ENCODE data around the gene KL. TPM values are rescaled to one million over a fixed set of nuclear protein-coding genes. Genes with fewer than 3 reads are reported as not detected.

KL gene
- total and polyA plus RNA-seq, 5 donors from 2014 or later = not detected

DNA sequence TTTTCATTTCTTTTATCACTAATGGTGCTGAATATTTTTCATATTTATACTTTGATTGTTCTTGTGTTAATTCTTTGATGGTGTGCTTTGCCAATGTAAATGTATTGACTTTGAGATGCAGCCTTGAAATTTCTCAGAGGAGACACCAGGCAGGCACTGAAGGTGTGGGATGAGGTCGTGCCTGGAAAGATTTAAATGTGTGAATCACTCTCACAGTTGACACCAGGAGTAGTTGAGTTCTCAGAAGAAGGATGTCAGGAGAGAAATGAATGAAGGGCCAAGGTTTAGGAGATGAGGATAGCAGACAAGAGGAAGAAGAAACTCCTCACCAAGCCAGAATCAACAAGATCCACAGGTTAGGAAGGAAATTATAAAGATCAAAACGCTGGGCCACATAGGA lies 10.1 kb upstream of the KL start:
- H3K4me3 ChIP-seq (ENCODE audit: low read depth, low read length) = no peak overlapping the region
- peaks cover 3% of the 10 kb centered on the region for H3K27me3 ChIP-seq (ENCODE audit: control insufficient read depth, insufficient read depth, low read length)
- no peaks in the 10 kb centered on the region for H3K36me3 Mint-ChIP-seq
- ATAC-seq (ENCODE audit: low read depth in 2 of 2) = no peak
- H3K27me3 Mint-ChIP-seq = peaks cover 27% of the 10 kb centered on the region
- no peak overlapping the region for H3K27ac Mint-ChIP-seq
- no peak for DNase-seq
- H3K4me1 Mint-ChIP-seq = no peaks in the 10 kb centered on the region
- no peak overlapping the region for H3K4me3 Mint-ChIP-seq
- peaks cover 8 to 18% of the 10 kb centered on the region in 2 experiments for H3K9me3 ChIP-seq (ENCODE audit: control insufficient read depth in 2 of 2, low read length in 2 of 2)
- no peak overlapping the region for H3K27ac ChIP-seq (ENCODE audit: insufficient read depth, low read length, poor library complexity, severe bottlenecking)
- no peaks in the 10 kb centered on the region for H3K36me3 ChIP-seq (ENCODE audit: control insufficient read depth, insufficient read depth, low read length)
- H3K9me3 Mint-ChIP-seq = peaks cover 5 to 20% (median 11%) of the 10 kb centered on the region in 7 donors
- H3K4me1 ChIP-seq (ENCODE audit: control insufficient read depth, insufficient read depth, low read length, poor library complexity, severe bottlenecking) = no peaks in the 10 kb centered on the region

DNA sequence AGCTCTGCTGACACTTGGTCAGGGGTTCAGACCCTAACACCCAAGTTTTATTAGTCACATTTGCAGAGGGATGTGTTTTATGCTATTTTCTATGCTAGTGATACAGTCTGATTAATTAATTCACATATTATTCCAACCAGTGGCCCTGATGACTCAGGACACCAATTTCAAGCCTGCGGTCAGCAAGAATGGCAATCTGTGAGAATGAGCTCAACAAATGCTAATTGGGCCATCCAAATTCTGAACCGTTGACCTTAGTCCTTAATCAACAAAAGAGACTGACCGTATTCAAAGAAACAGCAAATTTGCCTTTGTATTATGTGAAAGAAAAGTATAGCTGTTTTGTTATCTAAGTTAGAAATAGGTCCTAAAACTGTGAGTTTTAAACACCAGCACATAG lies 9.6 kb upstream of the KL start:
- Histone ChIP-seq H3K27me3 (ENCODE audit: control insufficient read depth, insufficient read depth, low read length) (peaks cover 3% of the 10 kb centered on the region), H3K4me3 (ENCODE audit: low read depth, low read length) (no peak overlapping the region), H3K4me1 (ENCODE audit: control insufficient read depth, insufficient read depth, low read length, poor library complexity, severe bottlenecking) (no peaks in the 10 kb centered on the region), H3K27ac (ENCODE audit: insufficient read depth, low read length, poor library complexity, severe bottlenecking) (no peak overlapping the region), H3K36me3 (ENCODE audit: control insufficient read depth, insufficient read depth, low read length) (no peaks in the 10 kb centered on the region), H3K9me3 (ENCODE audit: control insufficient read depth in 2 of 2, low read length in 2 of 2) (peaks cover 8 to 18% of the 10 kb centered on the region in 2 experiments)
- ATAC-seq (ENCODE audit: low read depth in 2 of 2) (no peak), DNase-seq (no peak)
- Mint-ChIP-seq H3K27ac (no peak overlapping the region), H3K4me3 (no peak overlapping the region), H3K4me1 (no peaks in the 10 kb centered on the region), H3K36me3 (no peaks in the 10 kb centered on the region), H3K27me3 (peaks cover 27% of the 10 kb centered on the region), H3K9me3 (peaks cover 5 to 20% (median 11%) of the 10 kb centered on the region in 7 donors)

DNA sequence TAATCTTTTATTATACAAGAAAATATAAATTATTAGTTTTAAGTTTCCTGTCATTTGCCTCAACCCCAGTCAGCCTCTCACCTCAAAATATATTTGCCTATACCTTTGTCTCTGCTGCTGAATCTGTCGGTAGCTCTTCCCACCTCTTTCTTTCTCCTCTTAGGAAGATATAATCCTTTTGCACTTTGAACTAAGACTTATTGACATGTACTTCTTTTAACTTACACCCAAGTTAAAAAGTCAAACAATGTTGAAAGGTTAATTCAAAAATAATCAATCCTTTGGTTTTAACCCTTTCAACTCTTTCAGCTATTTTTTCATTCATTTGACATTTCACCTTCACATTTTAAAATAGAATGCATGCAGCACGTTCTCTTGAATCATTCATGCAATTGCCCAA lies 9.0 kb upstream of the KL start:
- H3K4me3 Mint-ChIP-seq = no peak overlapping the region
- H3K27me3 Mint-ChIP-seq = peaks cover 32% of the 10 kb centered on the region
- H3K4me3 ChIP-seq (ENCODE audit: low read depth, low read length) = no peak overlapping the region

DNA sequence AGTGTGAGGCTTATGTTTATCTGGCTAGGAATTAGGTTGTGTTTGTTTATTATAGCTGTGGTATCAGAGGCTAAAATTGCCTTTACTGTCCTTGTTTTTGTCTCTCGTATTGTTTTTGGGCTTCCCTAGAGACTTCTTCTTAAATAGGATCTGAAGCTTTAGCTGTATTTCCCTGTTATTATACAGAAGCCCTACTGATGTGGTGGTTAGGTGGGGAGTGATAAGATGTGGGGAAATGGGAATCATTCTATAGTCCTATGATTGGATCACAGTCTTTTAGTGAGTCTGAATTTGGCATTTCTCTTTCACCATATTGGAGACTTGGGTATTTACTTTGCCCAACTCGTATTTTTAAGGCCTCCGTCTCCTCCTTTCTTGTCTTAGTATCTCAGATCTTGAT lies 8.3 kb upstream of the KL start:
- no peaks in the 10 kb centered on the region for H3K36me3 Mint-ChIP-seq
- H3K4me1 ChIP-seq (ENCODE audit: control insufficient read depth, insufficient read depth, low read length, poor library complexity, severe bottlenecking) = no peaks in the 10 kb centered on the region
- DNase-seq = no peak
- peaks cover 2 to 23% (median 10%) of the 10 kb centered on the region in 7 donors for H3K9me3 Mint-ChIP-seq
- peaks cover 36% of the 10 kb centered on the region for H3K27me3 Mint-ChIP-seq
- H3K9me3 ChIP-seq (ENCODE audit: control insufficient read depth in 2 of 2, low read length in 2 of 2) = peaks cover 8 to 18% of the 10 kb centered on the region in 2 experiments
- ATAC-seq (ENCODE audit: low read depth in 2 of 2) = no peak
- no peak overlapping the region for H3K4me3 ChIP-seq (ENCODE audit: low read depth, low read length)
- H3K4me1 Mint-ChIP-seq = no peaks in the 10 kb centered on the region
- peaks cover 4% of the 10 kb centered on the region for H3K27me3 ChIP-seq (ENCODE audit: control insufficient read depth, insufficient read depth, low read length)
- H3K27ac ChIP-seq (ENCODE audit: insufficient read depth, low read length, poor library complexity, severe bottlenecking) = no peak overlapping the region
- no peaks in the 10 kb centered on the region for H3K36me3 ChIP-seq (ENCODE audit: control insufficient read depth, insufficient read depth, low read length)
- H3K4me3 Mint-ChIP-seq = no peak overlapping the region
- no peak overlapping the region for H3K27ac Mint-ChIP-seq

More for the DNA sequence above, 9.0 kb upstream of the KL start:
- DNase-seq (no peak), ATAC-seq (ENCODE audit: low read depth in 2 of 2) (no peak)
- Histone ChIP-seq H3K9me3 (ENCODE audit: control insufficient read depth in 2 of 2, low read length in 2 of 2) (peaks cover 8 to 18% of the 10 kb centered on the region in 2 experiments), H3K27me3 (ENCODE audit: control insufficient read depth, insufficient read depth, low read length) (peaks cover 3% of the 10 kb centered on the region), H3K27ac (ENCODE audit: insufficient read depth, low read length, poor library complexity, severe bottlenecking) (no peak overlapping the region), H3K4me1 (ENCODE audit: control insufficient read depth, insufficient read depth, low read length, poor library complexity, severe bottlenecking) (no peaks in the 10 kb centered on the region), H3K36me3 (ENCODE audit: control insufficient read depth, insufficient read depth, low read length) (no peaks in the 10 kb centered on the region)
- Mint-ChIP-seq H3K4me1 (no peaks in the 10 kb centered on the region), H3K36me3 (no peaks in the 10 kb centered on the region), H3K9me3 (peaks cover 5 to 23% (median 10%) of the 10 kb centered on the region in 7 donors), H3K27ac (no peak overlapping the region)

DNA sequence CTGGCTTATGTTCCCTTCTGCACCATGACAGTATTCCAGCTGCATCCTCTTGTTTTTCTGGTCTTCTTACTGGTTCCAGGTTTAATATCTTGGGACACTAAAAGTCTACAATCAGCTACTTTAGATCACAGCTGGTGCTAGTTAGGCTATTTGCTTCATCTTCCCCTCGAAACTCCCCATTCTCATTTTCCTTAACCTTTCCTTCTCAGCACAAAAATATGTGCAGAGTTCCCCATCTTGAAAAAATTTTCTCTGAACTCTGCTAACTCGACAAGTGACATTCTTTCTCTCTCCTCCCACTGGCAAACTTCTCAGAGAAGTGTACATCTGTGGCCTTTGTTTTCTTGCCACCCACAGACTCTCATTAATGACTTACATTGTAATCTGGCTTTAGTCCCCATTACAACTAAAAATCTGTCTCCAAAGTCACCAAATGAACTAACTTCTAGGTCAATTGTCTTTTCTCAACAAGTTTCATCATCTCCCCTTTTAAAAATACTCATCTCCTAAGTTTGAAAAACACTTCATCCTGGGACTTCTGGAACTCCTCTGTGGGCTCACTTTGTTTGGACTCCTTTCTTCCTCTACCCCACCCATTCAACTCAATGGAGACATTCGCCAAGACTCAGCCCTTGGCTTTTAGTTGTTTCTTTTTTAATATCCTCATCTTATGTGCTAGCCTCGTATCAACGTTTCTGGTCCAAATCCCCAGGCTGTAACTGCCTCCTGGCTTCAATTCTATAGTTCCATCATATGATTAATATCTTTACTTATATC lies 7.1 kb upstream of the KL start:
- Histone ChIP-seq H3K36me3 (ENCODE audit: control insufficient read depth, insufficient read depth, low read length) (no peaks in the 10 kb centered on the region), H3K27ac (ENCODE audit: insufficient read depth, low read length, poor library complexity, severe bottlenecking) (no peak overlapping the region), H3K4me1 (ENCODE audit: control insufficient read depth, insufficient read depth, low read length, poor library complexity, severe bottlenecking) (no peaks in the 10 kb centered on the region), H3K27me3 (ENCODE audit: control insufficient read depth, insufficient read depth, low read length) (peaks cover 14% of the 10 kb centered on the region), H3K9me3 (ENCODE audit: control insufficient read depth in 2 of 2, low read length in 2 of 2) (peaks cover 8 to 18% of the 10 kb centered on the region in 2 experiments), H3K4me3 (ENCODE audit: low read depth, low read length) (no peak overlapping the region)
- ATAC-seq (ENCODE audit: low read depth in 2 of 2) (no peak), DNase-seq (no peak)
- H3K4me3 Mint-ChIP-seq = no peak overlapping the region
- H3K27me3 Mint-ChIP-seq = peaks cover 46% of the 10 kb centered on the region
- peaks cover 4 to 23% (median 13%) of the 10 kb centered on the region in 7 donors for H3K9me3 Mint-ChIP-seq
- H3K4me1 Mint-ChIP-seq = no peaks in the 10 kb centered on the region
- H3K27ac Mint-ChIP-seq = peak overlapping the region in 1 of 3 donors; percentile 7
- H3K36me3 Mint-ChIP-seq = no peaks in the 10 kb centered on the region

DNA sequence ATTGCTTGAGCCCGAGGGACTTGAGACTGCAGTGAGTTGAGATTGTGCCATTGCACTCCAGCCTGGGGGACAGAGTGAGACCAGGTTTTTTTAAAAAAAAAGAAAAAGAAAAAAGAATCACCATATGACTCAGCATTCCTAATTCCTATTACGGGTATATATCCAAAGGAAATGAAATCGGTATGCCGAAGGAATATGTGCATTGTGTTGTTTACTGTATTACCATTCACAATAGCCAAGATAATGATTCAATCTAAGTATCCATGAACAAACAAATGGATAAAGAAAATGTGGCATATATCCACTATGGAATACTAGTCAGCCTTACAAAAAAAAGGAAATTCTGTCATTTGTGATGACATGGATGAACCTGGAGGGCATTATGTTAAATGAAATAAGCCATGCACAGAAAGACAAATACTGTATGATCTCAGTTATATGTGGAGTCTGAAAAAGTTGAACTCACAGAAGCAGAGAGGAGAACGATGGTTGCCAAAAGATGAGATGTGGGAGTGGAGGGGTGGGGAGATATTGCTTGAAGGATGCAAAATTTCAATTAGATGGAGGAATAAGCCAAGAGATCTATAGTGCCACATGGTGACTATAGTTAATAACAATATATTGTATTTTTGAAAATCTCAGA lies 4.3 kb upstream of the KL start:
- Mint-ChIP-seq H3K27me3 (peaks cover 59% of the 10 kb centered on the region), H3K4me3 (no peak overlapping the region), H3K4me1 (peaks cover 0 to 6% (median 2%) of the 10 kb centered on the region in 4 donors), H3K9me3 (peaks cover 4 to 23% (median 9%) of the 10 kb centered on the region in 7 donors), H3K36me3 (no peaks in the 10 kb centered on the region), H3K27ac (no peak overlapping the region)
- H3K4me1 ChIP-seq (ENCODE audit: control insufficient read depth, insufficient read depth, low read length, poor library complexity, severe bottlenecking) = peaks cover 8% of the 10 kb centered on the region
- H3K27ac ChIP-seq (ENCODE audit: insufficient read depth, low read length, poor library complexity, severe bottlenecking) = no peak overlapping the region
- no peak overlapping the region for H3K4me3 ChIP-seq (ENCODE audit: low read depth, low read length)
- DNase-seq = no peak
- no peaks in the 10 kb centered on the region for H3K36me3 ChIP-seq (ENCODE audit: control insufficient read depth, insufficient read depth, low read length)
- no peak for ATAC-seq (ENCODE audit: low read depth in 2 of 2)
- H3K9me3 ChIP-seq (ENCODE audit: control insufficient read depth in 2 of 2, low read length in 2 of 2) = peaks cover 8 to 17% of the 10 kb centered on the region in 2 experiments
- peaks cover 27% of the 10 kb centered on the region for H3K27me3 ChIP-seq (ENCODE audit: control insufficient read depth, insufficient read depth, low read length)

DNA sequence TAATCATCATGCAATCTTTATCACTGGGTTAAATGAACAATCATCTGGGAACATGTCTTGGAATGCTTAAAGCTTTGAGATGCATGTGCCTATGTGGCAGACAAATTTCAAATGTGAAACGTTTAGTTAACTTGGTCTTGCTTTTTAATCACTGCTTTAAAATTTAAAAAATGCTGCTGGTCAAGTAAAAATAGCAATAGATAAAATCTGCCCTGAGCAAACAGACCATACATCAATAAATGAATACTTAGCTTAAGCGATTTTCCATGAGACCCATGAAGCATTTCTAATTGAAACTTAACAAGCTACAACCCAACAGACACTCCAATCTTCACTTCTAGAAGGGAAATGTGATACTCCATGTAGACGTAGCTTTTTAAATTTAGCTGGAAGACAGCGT lies 1.9 kb upstream of the KL start:
- peaks cover 74% of the 10 kb centered on the region for H3K27me3 Mint-ChIP-seq
- peaks cover 32% of the 10 kb centered on the region for H3K27me3 ChIP-seq (ENCODE audit: control insufficient read depth, insufficient read depth, low read length)
- H3K4me3 Mint-ChIP-seq = no peak overlapping the region
- no peak overlapping the region for H3K27ac ChIP-seq (ENCODE audit: insufficient read depth, low read length, poor library complexity, severe bottlenecking)
- H3K9me3 ChIP-seq (ENCODE audit: control insufficient read depth in 2 of 2, low read length in 2 of 2) = no peaks in the 10 kb centered on the region
- peaks cover 11% of the 10 kb centered on the region for H3K4me1 ChIP-seq (ENCODE audit: control insufficient read depth, insufficient read depth, low read length, poor library complexity, severe bottlenecking)
- H3K9me3 Mint-ChIP-seq = peaks cover 0 to 8% (median 5%) of the 10 kb centered on the region in 7 donors
- no peak overlapping the region for H3K4me3 ChIP-seq (ENCODE audit: low read depth, low read length)
- peaks cover 4% of the 10 kb centered on the region for H3K36me3 Mint-ChIP-seq
- ATAC-seq (ENCODE audit: low read depth in 2 of 2) (no peak), DNase-seq (no peak)
- H3K27ac Mint-ChIP-seq = no peak overlapping the region
- no peaks in the 10 kb centered on the region for H3K36me3 ChIP-seq (ENCODE audit: control insufficient read depth, insufficient read depth, low read length)
- peaks cover 0 to 12% (median 6%) of the 10 kb centered on the region in 4 donors for H3K4me1 Mint-ChIP-seq
